Osteocyte (in vitro differentiated cells): ENCODE data around the gene TTC39B. TPM values are rescaled to one million over a fixed set of nuclear protein-coding genes. Genes with fewer than 3 reads are reported as not detected.
A peak's percentile ranks its signal among the peaks of the same experiment; 100 is the strongest.

Source experiments
- DNase-seq: peaks from one replicate; pipeline ENCODE4 v3.0.0; 2021; ENCODE audit warnings: mixed read lengths; ENCODE audit not compliant: unreplicated experiment; ENCODE audit errors: extremely low spot score
- H3K27ac Mint-ChIP-seq: one replicate; pipeline ENCODE4 v1.8.0; 2021; ENCODE audit warnings: mild to moderate bottlenecking, mixed read lengths; ENCODE audit not compliant: unreplicated experiment
- H3K27me3 Mint-ChIP-seq: one replicate; pipeline ENCODE4 v1.8.0; 2021; ENCODE audit warnings: mixed read lengths; ENCODE audit not compliant: unreplicated experiment
- H3K36me3 Mint-ChIP-seq: one replicate; pipeline ENCODE4 v1.8.0; 2021; ENCODE audit warnings: mixed read lengths; ENCODE audit not compliant: unreplicated experiment
- H3K4me1 Mint-ChIP-seq: one replicate; pipeline ENCODE4 v1.8.0; 2021; ENCODE audit warnings: mixed read lengths; ENCODE audit not compliant: unreplicated experiment
- H3K4me3 Mint-ChIP-seq: one replicate; pipeline ENCODE4 v1.8.0; 2021; ENCODE audit warnings: mild to moderate bottlenecking, moderate library complexity, mixed read lengths; ENCODE audit not compliant: unreplicated experiment
- H3K9me3 Mint-ChIP-seq: one replicate; pipeline ENCODE4 v1.8.0; 2021; ENCODE audit warnings: mixed read lengths; ENCODE audit not compliant: unreplicated experiment
- CTCF ChIP-seq: fragments of 200-600 bp; sonication (generic); IDR thresholded peaks from 2 replicates; pipeline ENCODE4 v1.5.0; 2021; ENCODE audit warnings: antibody characterized with exemption, mild to moderate bottlenecking, moderate library complexity
- total RNA-seq: library from RNA; stranded (reverse); gene quantifications from 2 replicates; pipeline ENCODE4 v1.2.1, GENCODE V29; 2021

TTC39B gene
- total RNA-seq, 1 donor from 2014 or later: 25.5 TPM

DNA sequence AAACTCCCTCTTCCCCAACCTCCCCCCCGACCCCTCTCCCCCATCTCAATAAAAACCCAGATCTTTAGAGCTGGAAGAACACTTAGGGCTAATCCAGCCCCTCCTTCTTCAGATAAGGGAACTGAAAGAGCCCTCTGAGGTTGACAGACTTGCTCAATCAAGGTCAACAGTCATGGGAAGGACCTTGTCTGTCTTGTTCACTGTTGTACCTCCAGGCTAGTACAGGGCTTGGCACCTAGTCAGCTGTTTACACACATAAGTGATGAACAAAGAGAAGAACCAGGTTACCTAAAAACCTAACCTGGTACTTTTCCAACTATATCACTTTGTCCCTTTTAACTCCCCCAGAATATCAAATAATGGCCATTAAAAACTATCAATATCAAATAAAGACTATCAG lies 2.4 kb downstream of the TTC39B start:
- no peaks in the 10 kb centered on the region for H3K27me3 Mint-ChIP-seq
- H3K27ac Mint-ChIP-seq: no peak overlapping the region
- DNase-seq: no peak
- H3K9me3 Mint-ChIP-seq: no peaks in the 10 kb centered on the region
- H3K4me1 Mint-ChIP-seq: peaks cover 39% of the 10 kb centered on the region
- peaks cover 17% of the 10 kb centered on the region for H3K36me3 Mint-ChIP-seq
- no peak for TF ChIP-seq CTCF
- H3K4me3 Mint-ChIP-seq: peak overlapping the region; percentile 98

- Mint-ChIP-seq H3K27me3 (no peaks in the 10 kb centered on the region), H3K4me1 (peaks cover 46% of the 10 kb centered on the region), H3K36me3 (peaks cover 31% of the 10 kb centered on the region), H3K27ac (peak overlapping the region; percentile 45), H3K4me3 (no peak overlapping the region), H3K9me3 (no peaks in the 10 kb centered on the region)
- no peak for TF ChIP-seq CTCF
- DNase-seq: no peak
Measured at GRCh38 chr9:15300218-15300617, 6.8 kb downstream of the TTC39B start.

DNA sequence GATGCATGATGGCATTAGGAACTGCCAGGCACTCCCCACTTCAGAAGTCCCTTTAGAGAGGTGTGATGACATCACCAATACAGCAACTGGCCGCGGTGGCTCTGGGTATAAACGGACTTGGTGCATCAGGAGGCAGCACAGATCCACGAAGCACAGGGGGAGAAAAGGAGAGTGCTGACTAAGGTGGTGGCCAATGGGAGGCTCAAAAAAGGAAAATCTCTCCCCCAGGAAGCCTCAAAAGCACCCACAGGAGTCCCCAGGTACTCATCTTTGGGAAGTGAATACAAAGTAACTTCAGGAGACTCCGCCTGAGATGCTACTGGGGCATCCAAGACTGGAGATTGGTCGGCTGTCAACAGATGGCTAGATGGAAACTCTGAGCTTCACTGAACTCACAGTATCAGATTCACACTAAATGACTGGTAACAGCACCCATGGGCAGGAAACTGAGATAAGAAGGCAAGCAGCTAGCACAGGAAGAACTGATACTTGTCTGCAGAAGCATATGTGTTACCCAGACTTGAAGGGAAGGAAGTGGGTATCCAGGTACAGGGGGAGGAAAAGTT lies 7.6 kb downstream of the TTC39B start:
- H3K4me1 Mint-ChIP-seq: peaks cover 48% of the 10 kb centered on the region
- no peaks in the 10 kb centered on the region for H3K9me3 Mint-ChIP-seq
- no peak overlapping the region for H3K4me3 Mint-ChIP-seq
- peaks cover 25% of the 10 kb centered on the region for H3K36me3 Mint-ChIP-seq
- H3K27ac Mint-ChIP-seq: no peak overlapping the region
- TF ChIP-seq CTCF: no peak
- no peaks in the 10 kb centered on the region for H3K27me3 Mint-ChIP-seq
- DNase-seq: no peak

GRCh38 chr9:15298362-15298761 lies 8.7 kb downstream of the TTC39B start:
- no peak for DNase-seq
- no peak for TF ChIP-seq CTCF
- H3K36me3 Mint-ChIP-seq: peaks cover 23% of the 10 kb centered on the region
- no peak overlapping the region for H3K4me3 Mint-ChIP-seq
- H3K27me3 Mint-ChIP-seq: no peaks in the 10 kb centered on the region
- H3K4me1 Mint-ChIP-seq: peaks cover 53% of the 10 kb centered on the region
- peak overlapping the region; percentile 8 for H3K27ac Mint-ChIP-seq
- no peaks in the 10 kb centered on the region for H3K9me3 Mint-ChIP-seq

DNA sequence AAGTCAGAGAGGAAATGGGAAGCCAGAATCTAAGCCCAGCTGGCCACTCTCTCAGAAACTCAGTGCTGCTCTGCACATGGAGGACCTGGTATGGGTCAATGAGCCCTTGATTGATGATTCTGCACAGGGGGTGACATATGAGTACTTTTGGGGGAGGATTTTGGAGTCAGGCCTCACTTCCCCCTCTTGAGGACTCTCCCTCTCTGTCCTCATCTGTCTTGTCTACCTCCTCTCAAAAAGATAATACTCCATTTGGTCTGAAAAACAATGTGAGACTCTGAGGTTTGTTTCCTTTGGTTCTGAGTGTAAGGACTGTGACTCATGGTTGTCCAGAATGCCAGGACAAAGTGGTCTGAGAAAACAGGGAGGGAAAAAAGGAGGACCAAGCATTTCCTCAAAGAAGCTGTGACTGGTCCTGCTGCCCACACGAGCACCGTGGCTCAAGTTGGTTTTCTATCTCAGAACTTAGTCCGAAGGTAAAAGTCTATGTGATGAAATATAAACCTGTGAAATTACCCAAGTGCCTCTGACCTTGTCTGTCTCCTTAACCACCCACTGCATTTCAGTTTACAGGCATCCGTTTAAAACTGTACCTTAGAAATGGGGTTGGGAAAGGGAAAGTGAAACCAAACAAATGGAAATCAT lies 11.1 kb downstream of the TTC39B start:
- peaks cover 53% of the 10 kb centered on the region for H3K4me1 Mint-ChIP-seq

More for the DNA sequence above, 11.1 kb downstream of the TTC39B start:
- Mint-ChIP-seq H3K27ac (peak overlapping the region; percentile 97), H3K9me3 (no peaks in the 10 kb centered on the region), H3K36me3 (peaks cover 22% of the 10 kb centered on the region), H3K27me3 (no peaks in the 10 kb centered on the region), H3K4me3 (peak overlapping the region; percentile 73)
- DNase-seq: no peak
- TF ChIP-seq CTCF: no peak
